HG03139 (cell line): ENCODE results near the gene CARD6.
"Not testable (repeated sequence)": the region's sequence is repeated elsewhere in the genome, so short reads cannot be mapped to it uniquely, and the experiment has no call there.

ENCODE experiments used
- ATAC-seq: cut with Tn5 transposase; IDR thresholded peaks from one replicate; pipeline ENCODE4 v1.9.1; 2021; ENCODE audit not compliant: unreplicated experiment

Gene CARD6, protein sequence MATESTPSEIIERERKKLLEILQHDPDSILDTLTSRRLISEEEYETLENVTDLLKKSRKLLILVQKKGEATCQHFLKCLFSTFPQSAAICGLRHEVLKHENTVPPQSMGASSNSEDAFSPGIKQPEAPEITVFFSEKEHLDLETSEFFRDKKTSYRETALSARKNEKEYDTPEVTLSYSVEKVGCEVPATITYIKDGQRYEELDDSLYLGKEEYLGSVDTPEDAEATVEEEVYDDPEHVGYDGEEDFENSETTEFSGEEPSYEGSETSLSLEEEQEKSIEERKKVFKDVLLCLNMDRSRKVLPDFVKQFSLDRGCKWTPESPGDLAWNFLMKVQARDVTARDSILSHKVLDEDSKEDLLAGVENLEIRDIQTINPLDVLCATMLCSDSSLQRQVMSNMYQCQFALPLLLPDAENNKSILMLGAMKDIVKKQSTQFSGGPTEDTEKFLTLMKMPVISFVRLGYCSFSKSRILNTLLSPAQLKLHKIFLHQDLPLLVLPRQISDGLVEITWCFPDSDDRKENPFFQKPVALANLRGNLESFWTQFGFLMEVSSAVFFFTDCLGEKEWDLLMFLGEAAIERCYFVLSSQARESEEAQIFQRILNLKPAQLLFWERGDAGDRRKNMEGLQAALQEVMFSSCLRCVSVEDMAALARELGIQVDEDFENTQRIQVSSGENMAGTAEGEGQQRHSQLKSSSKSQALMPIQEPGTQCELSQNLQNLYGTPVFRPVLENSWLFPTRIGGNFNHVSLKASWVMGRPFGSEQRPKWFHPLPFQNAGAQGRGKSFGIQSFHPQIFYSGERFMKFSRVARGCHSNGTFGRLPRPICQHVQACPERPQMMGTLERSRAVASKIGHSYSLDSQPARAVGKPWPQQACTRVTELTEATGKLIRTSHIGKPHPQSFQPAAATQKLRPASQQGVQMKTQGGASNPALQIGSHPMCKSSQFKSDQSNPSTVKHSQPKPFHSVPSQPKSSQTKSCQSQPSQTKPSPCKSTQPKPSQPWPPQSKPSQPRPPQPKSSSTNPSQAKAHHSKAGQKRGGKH

DNA sequence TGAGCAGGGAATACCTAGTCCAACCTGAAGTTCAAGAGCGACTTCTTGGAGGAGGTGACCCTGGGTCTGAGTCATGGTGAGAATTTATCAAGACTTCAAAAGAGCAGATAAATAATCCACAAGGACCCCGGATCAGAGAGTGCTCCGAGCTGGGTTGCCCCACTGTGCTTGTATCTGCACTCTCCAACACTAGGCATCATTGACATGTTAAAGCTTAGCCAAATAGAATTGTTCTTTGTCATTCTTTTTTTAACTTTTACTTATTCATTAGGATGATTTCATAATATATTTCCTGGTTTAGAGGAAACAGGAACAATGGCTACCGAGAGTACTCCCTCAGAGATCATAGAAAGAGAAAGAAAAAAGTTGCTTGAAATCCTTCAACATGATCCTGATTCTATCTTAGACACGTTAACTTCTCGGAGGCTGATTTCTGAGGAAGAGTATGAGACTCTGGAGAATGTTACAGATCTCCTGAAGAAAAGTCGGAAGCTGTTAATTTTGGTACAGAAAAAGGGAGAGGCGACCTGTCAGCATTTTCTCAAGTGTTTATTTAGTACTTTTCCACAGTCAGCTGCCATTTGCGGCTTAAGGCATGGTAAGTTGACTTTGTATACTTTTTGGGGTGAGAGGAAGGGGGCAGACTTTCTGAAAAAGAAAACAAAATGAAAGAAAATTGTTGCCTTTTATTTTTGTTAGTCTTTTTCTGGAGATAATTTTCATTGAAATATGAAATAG lies at the start of gene CARD6:
Gene CARD6, plus strand, starts transcription at position 300 of the 738 bp plus-strand sequence. Its CDS starts 16 bp downstream, at position 316.
- peak; percentile 40 for ATAC-seq

DNA sequence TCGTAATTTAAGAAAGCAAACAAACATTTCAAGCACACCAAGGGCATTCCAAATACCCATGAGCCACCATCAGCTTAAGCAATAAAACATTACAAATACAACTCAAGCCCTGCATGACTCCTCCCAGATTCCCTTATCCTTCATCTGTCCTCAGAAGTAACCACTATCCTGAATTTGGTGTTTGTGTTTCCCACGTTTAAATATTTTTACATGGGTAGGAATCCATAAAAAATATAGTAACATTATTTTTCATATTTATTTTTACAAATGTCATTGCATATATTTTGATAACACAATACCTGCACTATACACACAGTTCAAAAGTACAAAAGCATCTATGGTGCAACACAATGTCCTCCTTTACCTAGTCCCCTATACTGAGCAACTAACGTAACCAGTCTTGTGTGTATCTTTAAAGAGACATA lies 49.4 kb upstream of the CARD6 start:
- ATAC-seq = no peak

DNA sequence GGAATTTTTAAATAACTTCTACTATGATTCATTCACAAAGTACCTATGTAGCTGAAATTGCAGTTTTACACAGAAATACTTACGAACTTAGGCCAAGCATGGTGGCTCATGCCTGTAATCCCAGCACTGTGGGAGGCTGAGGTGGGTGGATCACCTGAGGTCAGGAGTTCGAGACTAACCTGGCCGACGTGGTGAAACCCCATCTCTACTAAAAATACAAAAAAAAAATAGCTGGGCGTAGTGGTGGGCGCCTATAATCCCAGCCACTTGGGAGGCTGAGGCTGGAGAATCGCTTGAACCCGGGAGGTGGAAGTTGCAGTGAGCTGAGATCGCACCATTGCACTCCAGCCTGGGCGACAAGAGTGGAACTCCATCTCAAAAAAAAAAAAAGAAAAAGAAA lies 48.5 kb upstream of the CARD6 start:
- not testable (repeated sequence) for ATAC-seq

DNA sequence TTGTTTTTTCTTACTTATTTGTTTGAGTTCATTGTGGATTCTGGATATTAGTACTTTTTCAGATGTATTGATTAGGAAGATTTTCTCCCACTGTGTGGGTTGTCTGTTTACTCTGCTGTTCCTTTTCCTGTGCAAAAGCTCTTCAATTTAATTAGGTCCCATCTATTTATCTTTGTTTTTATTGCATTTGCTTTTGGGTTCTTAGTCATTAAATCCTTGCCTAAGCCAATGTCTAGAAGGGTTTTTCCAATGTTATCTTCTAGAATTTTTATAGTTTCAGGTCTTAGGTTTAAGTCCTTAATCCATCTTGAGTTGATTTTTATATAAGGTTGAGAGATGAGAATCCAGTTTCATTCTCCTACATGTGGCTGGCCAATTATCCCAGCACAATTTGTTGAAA lies 46.8 kb upstream of the CARD6 start:
- not testable (repeated sequence) for ATAC-seq

DNA sequence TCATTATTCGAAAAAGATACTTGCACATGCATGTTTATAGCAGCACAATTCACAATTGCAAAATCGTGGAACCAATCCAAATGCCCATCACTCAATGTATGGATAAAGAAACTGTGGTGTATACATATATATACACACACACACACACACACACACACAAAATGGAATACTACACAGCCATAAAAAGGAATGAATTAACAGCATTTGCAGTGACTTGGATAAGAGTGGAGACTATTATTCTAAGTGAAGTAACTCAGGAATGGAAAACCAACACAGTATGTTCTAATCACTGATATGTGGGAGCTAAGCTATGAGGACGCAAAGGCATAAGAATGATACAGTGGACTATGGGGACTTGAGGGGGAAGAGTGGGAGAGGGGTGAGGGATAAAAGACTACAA lies 46.3 kb upstream of the CARD6 start:
- not testable (repeated sequence) for ATAC-seq

DNA sequence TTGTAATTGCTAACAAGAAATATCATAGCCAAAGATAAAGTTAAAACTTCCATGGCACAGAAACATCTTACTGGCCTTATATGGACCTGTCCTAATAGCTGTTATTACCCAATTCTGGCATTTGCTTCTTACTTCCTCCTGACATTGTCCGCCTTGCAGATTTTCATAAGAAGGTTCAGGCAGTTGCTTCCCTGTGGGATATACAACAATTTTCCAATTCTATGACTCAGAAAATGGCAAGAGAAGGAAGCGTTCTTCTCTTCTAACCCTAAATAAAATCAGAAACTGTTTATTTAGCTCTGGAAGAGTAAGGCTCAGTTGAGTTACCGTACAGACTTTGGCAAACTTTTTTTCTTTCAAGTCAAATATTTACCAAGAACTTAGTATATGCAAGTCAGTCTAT lies 44.7 kb upstream of the CARD6 start:
- ATAC-seq = no peak

DNA sequence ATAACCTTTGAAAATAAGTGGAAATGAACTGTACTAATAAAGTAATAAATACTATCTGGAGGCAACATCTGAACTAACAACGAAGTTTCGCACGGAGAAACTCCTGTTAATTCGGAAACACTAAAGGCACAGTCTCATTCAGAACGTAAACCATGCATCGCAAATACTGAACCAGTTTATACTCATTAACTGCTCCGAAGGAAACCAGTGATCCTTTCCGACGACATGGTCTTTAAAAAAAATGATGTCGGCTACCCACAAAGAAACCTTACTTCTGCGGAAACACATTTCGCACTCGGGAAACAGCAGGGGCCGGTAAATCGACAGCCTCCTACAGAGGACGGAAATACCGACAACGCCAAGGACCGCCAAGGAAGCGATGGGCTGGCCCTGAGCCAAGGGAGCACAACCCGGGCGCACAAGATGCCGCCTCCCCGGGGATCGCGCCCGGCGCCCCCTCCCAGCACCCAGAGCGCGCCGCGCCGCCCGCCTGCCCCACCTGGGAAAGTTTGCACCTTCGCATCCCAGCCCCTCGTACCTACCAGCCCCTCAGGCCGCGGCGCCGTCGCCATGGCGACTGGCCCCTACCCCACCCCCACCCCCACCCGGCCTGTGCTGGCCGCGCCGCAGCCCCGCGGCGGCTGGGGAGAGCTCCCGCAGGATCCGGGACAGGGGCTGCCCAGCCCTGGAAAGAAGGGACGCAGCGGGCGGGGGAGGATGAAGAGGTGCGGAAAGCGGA lies 43.7 kb upstream of the CARD6 start:
- peak; percentile 34 for ATAC-seq

DNA sequence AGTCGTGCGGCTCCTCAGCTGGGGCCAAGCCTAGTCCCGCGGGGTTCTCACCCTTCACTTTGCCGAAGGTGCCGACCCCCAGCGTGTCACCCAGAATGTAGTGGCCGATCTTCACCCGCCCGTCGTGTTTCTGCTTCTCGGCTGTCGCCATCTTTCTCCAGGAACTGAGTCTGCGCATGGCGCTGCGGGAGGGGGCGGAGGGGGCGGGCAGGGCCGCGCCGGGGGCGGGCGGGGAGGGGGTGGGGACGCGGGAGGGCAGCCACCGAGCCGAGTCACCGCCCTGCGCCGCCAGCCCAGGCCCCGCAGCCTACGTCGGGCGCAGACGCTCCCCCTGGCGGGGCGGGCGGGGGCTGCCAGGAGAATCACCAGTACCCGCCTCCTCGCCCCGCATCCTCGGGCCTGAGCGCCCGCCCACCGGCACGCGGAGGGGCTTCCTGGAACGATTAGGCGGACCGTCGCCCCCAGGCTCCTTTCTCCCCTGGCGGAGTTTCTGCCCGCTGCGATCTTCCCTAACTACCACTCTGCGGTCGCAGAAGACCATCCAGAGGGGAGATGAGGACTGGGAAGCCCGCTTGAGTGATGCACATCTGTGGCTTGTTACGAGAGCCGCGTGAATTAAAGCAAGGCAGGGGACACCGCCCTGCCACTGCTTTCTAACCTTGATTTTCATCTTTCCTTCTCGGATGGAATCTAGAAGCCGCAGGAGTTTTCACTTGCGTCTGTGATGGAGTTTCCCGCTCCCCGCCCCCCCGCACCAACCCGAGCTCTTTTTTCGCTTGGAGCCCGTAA lies 43.0 kb upstream of the CARD6 start, which contains the start of gene PRKAA1:
Gene PRKAA1, minus strand, starts transcription at position 363 of the 789 bp plus-strand sequence. Its CDS starts 185 bp downstream, at position 178.
- ATAC-seq = peak; percentile 96

DNA sequence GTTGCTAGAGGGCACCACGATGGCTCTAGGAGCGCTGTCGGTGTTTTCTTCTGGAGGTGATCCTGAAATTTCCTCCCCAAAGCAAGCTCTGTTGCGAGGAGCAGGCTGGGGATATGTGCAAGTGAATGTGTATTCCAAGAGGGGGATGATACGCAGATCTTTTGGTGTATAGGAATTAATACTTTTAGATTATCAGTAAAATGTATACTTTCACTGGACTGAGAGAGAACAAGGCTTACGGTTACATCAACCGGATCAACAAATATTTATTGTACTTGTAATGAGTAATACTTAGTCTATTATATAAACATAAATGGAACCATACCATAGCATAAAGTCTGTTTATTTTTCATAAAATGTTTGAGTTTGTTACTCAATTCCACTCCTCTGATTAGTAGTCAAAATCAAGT lies 42.4 kb upstream of the CARD6 start:
- no peak for ATAC-seq

DNA sequence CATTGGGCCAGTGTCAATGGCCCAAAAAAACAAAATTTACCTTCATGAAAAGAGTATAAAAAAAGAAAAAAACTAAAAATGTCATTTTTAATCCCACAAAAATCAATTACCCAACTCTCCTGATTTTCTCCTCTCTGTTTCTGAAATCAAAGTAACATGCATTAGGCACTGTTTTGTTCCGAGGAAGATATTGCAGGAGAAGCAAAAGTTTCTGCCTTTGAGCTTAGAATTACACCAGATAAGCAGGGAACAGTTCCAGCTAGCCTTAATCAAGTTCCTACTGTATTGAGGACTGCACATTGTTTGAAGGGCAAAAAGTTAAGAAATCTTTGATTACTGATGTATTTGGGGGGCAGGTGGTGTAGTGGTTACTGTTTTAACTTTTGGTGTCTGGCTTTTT lies 41.9 kb upstream of the CARD6 start:
- ATAC-seq = no peak

DNA sequence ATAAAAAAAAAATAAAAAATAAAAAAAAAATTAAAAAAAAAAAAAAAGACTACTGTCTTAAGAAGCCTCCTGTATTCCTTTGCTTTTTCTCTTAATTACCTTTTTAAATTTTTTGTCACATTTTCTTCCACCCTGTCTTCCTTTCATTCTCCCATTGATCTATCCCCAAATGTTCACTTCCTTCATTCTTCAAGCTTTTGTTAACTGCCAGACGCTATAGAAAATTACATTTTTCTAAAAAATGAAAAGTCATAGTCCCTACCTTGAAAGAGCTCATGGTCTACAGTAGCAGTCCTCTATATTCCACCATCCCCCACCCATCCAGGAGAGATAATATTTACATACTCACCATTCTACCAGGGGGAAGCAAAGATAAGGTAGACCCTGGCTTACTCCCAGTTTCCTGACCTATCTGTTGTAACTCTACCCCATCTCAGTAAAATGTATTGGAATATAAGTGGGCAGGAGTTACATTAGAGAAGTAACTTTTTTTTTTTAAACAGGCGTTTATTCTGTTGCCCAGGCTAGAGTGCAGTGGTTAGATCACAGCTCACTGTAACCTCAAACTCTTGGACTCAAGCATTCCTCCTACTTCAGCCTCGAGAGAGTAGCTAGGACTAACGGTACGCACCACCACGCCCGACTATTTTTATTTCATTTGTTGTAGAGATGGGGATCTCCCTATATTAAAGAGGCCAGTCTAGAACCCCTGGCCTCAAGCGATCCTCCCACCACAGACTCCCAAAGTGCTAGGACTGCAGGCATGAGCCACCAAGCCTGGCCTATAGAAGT lies 39.2 kb upstream of the CARD6 start:
- no peak for ATAC-seq

DNA sequence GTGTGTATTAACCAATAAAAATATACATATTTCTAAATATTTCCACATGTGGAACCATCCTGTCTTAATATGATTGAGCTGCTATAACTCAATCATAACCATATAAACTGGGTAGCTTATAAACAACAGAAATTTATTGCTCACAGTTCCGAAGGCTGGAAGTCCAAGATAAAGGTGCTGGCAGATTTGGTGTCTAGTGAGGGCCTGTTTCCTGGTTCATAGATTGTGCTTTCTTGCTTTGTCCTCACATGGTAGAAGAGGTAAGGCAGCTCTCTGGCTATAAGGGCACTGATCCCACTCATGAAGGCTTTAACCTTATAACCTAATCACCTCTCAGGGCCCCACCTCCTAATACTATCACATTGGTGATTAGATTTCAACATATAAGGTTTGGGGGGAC lies 29.0 kb upstream of the CARD6 start:
- ATAC-seq = no peak

DNA sequence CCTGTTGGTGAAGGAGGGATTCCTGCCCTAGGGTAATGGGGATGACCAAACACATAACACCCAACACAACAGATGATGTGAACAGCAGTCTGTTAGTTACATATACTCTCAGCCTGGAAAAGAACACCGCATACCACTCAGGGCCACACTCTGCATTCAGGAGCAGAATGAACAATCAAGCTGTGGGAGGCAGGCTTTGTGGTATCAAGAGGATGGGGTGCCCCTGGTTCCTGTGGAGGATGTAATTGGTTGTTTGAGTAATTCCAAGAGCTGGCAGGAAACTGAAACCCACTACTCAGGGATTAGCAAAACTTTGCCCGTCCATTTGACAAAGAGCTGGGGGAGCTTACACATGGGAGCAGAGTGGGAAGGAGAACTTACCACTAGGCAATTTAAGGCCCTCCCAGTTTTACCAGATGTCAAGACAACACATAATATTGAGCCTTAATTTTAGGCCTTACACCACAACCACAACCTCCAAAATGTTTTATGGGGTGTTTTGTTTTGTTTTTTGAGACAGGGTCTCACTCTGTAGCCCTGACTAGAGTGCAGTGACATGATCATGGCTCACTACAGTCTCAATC lies 27.4 kb upstream of the CARD6 start:
- ATAC-seq = no peak

DNA sequence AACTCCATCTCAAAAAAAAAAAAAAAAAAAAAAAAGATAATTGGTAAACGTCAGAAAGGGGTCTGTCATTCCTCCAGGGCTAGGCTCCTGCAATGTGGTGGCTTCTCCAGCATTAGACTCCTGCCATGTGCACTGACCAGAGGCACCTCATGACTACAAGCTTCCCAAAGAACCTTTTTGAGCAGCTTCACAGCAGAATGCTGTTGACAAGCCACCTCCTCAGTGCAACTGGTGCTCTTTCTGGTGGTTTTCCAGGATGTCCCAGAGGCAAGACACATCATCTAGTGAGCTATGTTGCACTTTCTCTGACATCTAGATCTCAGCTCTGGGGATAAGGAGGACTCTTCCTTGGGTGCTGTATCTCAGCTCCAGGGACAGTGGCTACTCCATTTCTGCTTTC lies 17.7 kb upstream of the CARD6 start:
- no peak for ATAC-seq

DNA sequence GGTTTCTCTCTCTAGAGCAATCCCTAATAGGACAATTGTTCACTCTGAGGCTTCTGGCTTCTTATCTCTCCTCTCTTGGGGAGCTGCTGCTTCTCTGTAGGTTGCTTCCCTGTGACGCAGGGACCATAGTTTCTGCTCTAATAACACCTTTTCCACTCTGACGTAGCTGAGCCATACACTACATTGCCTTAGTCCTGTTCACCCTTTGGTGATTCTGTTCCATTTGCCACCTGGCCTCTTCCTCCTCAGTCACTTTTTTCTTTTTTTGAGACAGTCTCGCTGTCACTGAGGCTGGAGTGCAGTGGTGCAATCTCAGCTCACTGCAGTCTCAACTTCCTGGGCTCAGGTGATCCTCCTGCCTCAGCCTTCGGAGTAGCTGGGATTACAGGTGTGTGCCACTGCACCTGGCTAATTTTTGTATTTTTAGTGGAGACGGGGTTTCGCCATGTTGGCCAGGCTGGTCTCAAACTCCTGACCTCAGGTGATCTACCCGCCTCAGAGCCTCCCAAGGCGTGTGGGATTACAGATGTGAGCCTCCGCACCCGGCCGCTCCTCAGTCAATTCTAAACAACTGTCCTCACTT lies 15.6 kb upstream of the CARD6 start:
- not testable (repeated sequence) for ATAC-seq

DNA sequence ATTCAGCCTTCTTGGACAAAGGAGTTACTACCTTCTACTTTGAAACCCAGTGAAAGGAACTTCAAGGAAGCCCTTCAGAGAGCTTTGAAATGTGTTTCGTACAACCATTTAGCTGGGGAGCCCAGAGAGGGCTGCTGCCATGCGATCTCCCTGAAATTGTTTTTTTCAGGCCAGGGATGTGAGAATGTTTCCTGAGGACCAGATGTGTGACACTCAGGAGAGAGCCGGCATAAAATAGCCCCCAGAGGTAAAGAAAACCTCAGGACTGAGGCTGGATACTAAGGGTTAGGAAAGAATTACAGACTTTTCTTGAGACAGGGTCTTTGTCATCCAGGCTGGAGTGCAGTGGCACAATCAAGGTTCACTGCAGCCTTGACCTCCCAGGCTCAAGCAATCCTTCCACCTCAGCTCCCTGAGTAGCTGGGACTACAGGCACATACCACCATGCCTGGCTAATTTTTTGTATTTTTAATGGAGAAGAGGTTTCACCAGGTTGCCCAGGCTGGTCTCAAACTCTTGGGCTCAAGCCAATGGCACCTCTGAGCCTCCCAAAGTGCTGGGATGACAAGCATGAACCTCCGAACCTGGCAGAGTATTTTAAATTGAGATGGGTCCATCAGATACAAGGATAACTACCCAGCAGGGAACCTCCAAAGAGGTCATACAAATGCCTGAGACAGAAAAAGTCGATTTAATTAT lies 14.5 kb upstream of the CARD6 start:
- no peak for ATAC-seq
